ENCODE measurements around the gene URI1. TPM values are rescaled to one million over a fixed set of nuclear protein-coding genes. Genes with fewer than 3 reads are reported as not detected.

The URI1 gene
- total RNA-seq, 1 donor from 2014 or later, result 61.7 TPM

DNA sequence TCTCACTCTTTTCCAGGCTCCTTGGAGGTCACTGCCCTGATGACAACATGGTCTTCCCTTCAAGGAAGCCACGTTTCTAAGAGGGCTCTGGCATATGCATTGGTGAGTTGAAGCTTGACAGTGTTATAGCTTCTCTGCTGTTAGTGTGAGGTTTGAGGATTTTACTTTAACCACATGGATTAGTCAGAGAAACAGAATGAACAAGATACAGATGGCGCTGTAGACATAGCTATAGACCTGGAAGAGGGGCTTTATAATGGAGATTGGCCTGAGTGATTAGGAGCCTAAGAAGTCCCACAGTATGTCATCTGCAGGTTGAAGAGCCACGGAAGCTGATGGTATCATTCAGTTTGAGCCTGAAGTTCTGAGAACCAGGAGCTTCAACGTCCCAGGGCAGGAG is 18.4 kb upstream of the URI1 start:
- Mint-ChIP-seq H3K4me3 (no peak overlapping the region), H3K9me3 (no peaks in the 10 kb centered on the region), H3K27ac (no peak overlapping the region), H3K27me3 (ENCODE audit: low read depth) (peaks cover 12% of the 10 kb centered on the region), H3K4me1 (no peaks in the 10 kb centered on the region), H3K36me3 (no peaks in the 10 kb centered on the region)
- no peak for DNase-seq (ENCODE audit: low spot score in 2 of 2, unreplicated experiment in 2 of 2)
- TF ChIP-seq, protein P1, sequence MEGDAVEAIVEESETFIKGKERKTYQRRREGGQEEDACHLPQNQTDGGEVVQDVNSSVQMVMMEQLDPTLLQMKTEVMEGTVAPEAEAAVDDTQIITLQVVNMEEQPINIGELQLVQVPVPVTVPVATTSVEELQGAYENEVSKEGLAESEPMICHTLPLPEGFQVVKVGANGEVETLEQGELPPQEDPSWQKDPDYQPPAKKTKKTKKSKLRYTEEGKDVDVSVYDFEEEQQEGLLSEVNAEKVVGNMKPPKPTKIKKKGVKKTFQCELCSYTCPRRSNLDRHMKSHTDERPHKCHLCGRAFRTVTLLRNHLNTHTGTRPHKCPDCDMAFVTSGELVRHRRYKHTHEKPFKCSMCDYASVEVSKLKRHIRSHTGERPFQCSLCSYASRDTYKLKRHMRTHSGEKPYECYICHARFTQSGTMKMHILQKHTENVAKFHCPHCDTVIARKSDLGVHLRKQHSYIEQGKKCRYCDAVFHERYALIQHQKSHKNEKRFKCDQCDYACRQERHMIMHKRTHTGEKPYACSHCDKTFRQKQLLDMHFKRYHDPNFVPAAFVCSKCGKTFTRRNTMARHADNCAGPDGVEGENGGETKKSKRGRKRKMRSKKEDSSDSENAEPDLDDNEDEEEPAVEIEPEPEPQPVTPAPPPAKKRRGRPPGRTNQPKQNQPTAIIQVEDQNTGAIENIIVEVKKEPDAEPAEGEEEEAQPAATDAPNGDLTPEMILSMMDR (IDR thresholded peaks at IDR 0.05; ENCODE audit: unreplicated experiment), result no peak

DNA sequence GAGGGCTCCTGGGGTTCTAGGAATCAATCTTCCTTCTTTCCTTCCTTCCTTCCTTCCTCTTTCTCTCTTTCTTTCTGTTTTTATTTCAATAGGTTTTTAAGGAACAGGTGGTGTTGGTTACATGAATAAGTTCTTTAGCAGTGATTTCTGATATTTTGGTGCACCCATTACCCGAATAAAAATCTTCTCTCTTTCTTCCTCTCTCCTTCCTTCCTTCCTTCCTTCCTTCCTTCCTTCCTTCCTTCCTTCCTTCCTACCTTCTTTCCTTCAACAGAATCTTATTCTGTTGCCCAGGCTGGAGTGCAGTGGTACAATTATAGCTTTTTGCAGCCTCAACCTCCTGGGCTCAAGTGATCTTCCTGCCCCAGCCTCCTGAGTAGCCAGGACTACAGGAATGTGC is 16.0 kb upstream of the URI1 start:
- no peak overlapping the region for H3K4me3 Mint-ChIP-seq
- peaks cover 3% of the 10 kb centered on the region for H3K27me3 Mint-ChIP-seq (ENCODE audit: low read depth)
- no peaks in the 10 kb centered on the region for H3K4me1 Mint-ChIP-seq
- no peaks in the 10 kb centered on the region for H3K36me3 Mint-ChIP-seq
- DNase-seq (ENCODE audit: low spot score in 2 of 2, unreplicated experiment in 2 of 2), result no peak
- TF ChIP-seq, protein P1 (IDR thresholded peaks at IDR 0.05; ENCODE audit: unreplicated experiment), result no peak
- no peak overlapping the region for H3K27ac Mint-ChIP-seq
- H3K9me3 Mint-ChIP-seq, result no peaks in the 10 kb centered on the region

DNA sequence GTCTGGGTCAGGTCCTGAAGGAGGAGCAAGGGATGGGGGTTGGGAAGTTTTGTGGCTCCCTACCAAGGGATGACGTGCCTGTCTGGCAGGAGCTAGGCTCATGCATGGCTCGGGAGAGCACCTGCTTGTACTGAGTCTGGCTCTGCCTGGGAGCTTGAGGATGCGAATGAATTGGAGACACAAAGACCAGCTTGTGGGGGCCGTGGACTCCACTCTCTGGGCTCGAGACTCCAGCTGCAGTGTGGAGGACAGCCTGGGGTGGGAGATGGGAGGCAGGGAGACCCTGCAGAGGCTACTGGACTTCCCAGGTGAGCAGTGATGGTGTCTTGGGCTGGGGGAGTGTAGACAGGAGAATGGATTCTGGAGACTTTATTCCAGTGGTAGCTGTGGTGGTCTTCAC is 15.2 kb upstream of the URI1 start:
- H3K36me3 Mint-ChIP-seq, result no peaks in the 10 kb centered on the region
- no peaks in the 10 kb centered on the region for H3K9me3 Mint-ChIP-seq
- DNase-seq (ENCODE audit: low spot score in 2 of 2, unreplicated experiment in 2 of 2), result no peak
- no peak overlapping the region for H3K27ac Mint-ChIP-seq
- H3K4me3 Mint-ChIP-seq, result no peak overlapping the region
- no peaks in the 10 kb centered on the region for H3K4me1 Mint-ChIP-seq
- TF ChIP-seq, protein P1 (IDR thresholded peaks at IDR 0.05; ENCODE audit: unreplicated experiment), result no peak
- peaks cover 5% of the 10 kb centered on the region for H3K27me3 Mint-ChIP-seq (ENCODE audit: low read depth)

DNA sequence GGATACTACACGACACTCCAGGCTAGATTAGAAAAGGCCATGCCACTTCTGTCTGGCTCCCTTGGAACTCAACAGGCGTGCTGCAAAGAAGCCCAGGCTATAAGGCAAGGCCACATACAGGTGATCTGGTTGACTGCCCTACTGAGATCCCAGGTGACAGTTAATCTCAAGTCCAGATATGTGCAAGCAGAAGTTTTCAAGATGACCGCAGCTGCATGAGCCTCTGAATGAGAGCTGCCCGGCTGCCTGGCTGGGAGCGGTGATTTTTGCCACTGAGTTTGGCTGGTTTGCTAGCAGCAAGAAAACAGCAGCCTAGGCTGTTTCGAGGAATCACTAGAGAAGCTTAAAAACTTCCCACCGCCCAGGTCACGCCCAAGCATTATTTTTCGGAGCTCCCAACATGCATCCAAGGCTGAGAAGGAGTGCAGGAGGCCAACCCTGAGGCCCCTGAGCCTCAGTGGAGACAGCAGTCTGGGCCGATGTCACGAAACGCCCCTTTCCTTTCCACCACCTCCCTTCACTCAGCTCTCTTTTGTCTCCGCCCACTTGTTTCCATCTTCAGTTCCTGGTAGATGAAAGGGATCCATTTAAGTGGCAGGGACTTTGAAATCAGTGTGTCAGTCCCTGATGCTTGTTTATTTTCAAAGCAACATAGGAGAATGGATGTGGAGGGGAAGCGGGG is 14.0 kb upstream of the URI1 start:
- DNase-seq (ENCODE audit: low spot score in 2 of 2, unreplicated experiment in 2 of 2), result no peak
- peaks cover 3% of the 10 kb centered on the region for H3K9me3 Mint-ChIP-seq
- no peaks in the 10 kb centered on the region for H3K4me1 Mint-ChIP-seq
- no peak overlapping the region for H3K27ac Mint-ChIP-seq
- peaks cover 6% of the 10 kb centered on the region for H3K27me3 Mint-ChIP-seq (ENCODE audit: low read depth)
- H3K36me3 Mint-ChIP-seq, result no peaks in the 10 kb centered on the region
- TF ChIP-seq, protein P1 (IDR thresholded peaks at IDR 0.05; ENCODE audit: unreplicated experiment), result no peak
- no peak overlapping the region for H3K4me3 Mint-ChIP-seq

DNA sequence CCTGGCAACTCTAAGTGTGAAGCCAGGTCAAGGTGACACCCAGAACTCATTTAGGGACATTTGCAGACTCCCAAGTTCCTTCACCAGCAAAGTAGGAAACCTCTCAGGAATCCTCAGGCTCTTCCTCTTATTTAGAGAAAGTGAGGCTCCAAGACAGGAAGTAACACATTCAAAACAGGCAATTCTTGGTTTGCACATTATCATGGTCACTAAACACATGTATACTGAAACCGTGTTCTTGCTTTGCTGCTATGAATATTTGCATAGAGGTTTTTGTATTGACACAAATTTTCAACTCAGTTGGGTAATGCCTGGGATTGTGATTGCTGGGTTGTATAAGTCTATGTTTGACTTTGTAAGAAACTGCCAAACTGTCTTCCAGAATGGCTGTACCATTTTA is 13.2 kb upstream of the URI1 start:
- H3K36me3 Mint-ChIP-seq, result no peaks in the 10 kb centered on the region
- H3K4me3 Mint-ChIP-seq, result no peak overlapping the region
- no peak overlapping the region for H3K27ac Mint-ChIP-seq
- H3K27me3 Mint-ChIP-seq (ENCODE audit: low read depth), result peaks cover 6% of the 10 kb centered on the region
- no peaks in the 10 kb centered on the region for H3K4me1 Mint-ChIP-seq
- no peak for DNase-seq (ENCODE audit: low spot score in 2 of 2, unreplicated experiment in 2 of 2)
- H3K9me3 Mint-ChIP-seq, result peaks cover 4% of the 10 kb centered on the region
- TF ChIP-seq, protein P1 (IDR thresholded peaks at IDR 0.05; ENCODE audit: unreplicated experiment), result no peak

Measured in mesothelial cell of epicardium (in vitro differentiated cells).